Right ventricle myocardium inferior (tissue), 1 donor: ENCODE results near the gene TCERG1L. TPM values are rescaled to one million over a fixed set of nuclear protein-coding genes. Genes with fewer than 3 reads are reported as not detected.

Experiments used
- ATAC-seq: fragments of 200-7000 bp; cut with Tn5 transposase; one replicate; pipeline ENCODE4 v1.9.1; 2020; ENCODE audit warnings: mild to moderate bottlenecking, moderate library complexity
- DNase-seq: peaks from one replicate; pipeline ENCODE4 v3.0.0; 2021; ENCODE audit errors: missing footprints
- intact Hi-C: fragments of 100-400 bp; cut with DNase I; formaldehyde crosslinking; loops from one replicate; pipeline ENCODE4 v1.11.0; 2022
- total RNA-seq: library from RNA; stranded (reverse); fragmentation: NEBNext Ultra II Directional; extraction: Animal tissue kit (Norgen Biotek cat#: 25700); gene quantifications from one replicate; pipeline ENCODE4 v1.2.1, GENCODE V29; 2021
- donor health status: DM: no; HTN: yes; CAD: no; lungs with severe emphysema.

Gene TCERG1L
- total RNA-seq, 1 donor from 2014 or later = not detected

DNA sequence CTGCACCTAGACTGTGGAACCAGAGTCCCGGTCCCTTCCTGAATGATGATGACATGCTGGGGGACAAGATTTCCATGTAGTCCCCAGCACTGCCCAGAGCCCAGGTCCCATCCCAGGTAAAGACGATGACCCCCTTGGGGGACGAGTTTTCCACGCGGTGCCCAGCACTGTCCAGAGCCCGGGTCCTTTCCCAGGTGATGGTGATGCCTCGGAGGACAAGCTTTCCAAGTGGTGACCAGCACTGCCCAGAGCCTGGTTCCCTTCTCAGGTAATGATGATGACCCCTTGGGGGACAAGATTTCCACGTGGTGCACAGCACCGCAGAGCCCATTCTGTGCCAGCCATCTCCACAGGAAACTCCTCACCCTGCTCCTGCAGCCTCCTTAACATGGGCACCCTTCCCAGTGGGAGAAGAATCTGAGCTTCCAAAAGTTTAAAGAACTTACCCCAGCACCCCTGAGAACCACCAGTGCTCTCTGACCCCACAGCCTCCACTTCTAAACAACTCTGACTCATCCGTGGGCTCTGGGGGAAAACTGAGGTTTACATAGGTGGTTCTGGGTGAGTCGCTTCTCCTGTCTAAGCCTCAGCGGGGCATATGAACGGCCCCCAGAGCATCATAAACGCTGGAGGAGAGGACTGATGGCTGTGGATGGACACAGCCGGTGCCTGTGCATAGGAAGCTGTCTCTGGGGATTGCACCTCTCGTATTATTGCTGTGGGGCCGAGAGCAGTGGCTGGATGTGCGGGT, 233.2 kb downstream of the TCERG1L start:
- ATAC-seq (no peak), DNase-seq (peak; percentile 17)
- intact Hi-C loops = no loop called here

DNA sequence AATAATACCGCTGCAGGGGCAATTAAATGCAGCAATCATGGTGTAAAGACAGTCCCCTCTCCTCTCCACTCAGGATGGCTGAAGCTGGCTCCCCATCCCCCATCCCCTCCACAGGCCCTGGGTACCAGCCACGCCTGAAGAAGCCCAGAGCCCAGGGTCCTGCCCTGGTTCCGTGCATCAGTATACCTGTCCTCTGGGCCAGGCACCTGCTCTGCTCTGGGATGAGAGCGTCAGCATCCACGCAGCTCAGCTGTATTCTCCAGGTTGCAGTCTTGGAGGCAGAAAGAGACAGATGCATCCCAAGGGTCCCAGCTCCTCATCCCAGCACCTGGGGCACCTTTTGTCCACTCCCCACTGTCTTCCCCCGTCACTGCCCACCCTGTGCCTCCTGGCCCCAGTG, 233.8 kb downstream of the TCERG1L start:
- intact Hi-C loops = no loop called here
- ATAC-seq = no peak
- peak; percentile 28 for DNase-seq

DNA sequence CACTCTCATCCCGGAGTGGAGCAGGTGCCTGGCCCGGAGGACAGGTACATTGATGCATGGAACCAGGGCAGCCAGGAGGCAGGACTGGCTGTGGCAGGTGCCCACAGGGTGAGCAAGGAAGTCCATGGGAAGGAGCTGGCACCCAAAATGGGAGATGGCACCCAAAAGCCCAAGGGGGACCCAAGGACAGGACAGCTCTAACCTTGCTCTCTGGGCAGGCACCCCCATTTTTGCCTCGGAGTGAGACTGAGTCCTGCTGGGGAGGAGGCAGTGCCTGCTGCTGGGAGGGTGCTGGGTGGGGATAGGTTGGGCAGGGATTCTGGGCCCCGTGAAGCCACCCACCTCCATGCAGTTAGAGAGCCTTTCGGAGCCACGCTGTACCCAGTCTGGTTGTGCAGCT, 234.5 kb downstream of the TCERG1L start:
- no peak for ATAC-seq
- intact Hi-C loops = no loop called here
- DNase-seq = peak; percentile 32

DNA sequence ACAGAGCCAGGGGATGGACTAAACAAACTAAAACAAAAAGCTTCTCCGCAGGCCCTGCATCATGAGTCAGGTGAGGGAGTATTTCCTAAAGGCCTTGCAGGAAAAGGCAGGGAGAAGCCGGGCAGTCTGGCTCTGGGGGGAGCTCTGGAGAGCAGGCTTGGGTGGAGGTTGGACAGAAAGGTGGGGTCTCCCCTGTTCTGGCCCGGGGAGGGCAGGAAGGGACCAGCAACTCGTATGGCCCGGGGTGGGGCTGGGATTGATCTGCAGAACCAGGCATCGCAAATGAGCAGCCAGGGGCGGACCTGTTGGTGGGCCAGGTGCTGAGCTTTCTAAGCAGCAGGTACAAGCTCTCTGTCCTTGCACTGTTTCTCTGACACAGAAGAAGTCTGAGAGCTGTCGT, 235.2 kb downstream of the TCERG1L start:
- ATAC-seq = no peak

DNA sequence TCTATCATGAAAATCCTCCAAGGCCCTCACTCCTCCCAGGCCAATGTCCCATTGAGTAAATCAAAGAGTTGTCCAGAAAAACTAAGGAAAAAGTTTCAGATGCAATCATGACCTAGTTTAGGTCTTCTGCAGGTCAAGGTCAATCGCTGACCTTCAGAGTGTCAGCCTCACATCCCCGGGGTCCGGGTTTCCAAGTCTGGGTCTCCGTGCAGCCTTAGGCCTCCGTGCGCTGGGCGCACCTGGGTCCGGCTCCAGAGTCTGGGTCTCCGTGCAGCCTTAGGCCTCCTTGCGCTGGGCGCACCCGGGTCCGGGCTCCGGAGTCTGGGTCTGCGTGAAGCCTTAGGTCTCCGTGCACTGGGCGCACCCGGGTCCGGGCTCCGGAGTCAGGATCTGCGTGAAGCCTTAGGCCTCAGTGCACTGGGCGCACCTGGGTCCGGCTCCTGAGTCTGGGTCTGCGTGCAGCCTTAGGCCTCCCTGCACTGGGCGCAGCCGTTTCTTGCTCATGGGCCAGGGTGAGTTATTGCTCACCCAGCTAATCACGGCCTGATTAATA, 236.2 kb downstream of the TCERG1L start:
- no peak for ATAC-seq
- intact Hi-C loops = no loop called here
- peak; percentile 43 for DNase-seq

More for the DNA sequence above, 235.2 kb downstream of the TCERG1L start:
- peak; percentile 31 for DNase-seq
- intact Hi-C loops = no loop called here

DNA sequence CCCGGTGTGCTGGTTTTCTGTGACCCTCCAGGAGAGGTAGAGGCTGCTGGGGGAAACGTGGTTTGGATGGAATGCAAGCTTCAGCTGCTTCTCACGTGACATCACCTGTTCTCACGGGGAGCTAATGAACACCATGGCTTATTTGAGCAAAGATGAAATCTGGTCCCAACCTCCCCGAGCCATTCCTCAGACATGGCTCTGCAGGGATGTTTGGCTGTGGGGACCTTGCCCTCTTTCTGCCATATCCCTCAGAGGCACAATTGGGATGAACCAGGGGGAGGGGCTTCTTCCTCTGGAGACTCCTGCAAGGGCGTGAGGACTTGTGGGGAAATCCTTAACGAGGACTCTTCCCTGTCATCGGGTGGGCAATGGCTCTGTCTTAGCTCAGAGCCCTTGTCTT, 236.8 kb downstream of the TCERG1L start:
- DNase-seq (peak; percentile 9), ATAC-seq (no peak)
- intact Hi-C loops = no loop called here

DNA sequence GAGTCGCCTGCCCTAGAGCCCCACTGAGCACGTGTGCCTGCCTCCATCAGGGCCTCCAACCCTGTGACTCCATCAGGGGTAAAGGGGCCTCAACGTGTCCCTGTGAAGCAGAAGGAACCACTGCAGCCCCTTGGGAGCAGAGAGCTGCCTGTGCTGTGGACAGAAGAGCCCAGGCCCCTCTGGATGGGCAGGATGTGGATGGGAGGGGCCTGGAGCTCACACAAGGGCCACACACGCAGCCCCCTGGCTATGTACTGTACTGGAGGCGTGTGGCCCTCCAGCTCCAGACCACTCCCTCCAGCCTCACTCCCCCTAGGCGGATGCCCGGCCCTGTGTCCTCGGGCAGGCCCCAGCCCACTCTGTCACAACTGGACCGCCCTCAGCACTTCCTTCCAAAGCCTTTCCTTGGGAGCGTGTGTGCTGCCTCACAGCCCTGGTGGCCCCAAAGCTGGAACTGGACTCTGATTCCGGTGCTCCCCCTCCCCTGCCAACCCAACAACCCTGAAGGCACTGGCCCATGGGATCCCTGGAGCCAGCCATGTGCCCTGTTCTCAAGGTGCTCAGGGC, 238.0 kb downstream of the TCERG1L start:
- ATAC-seq (no peak), DNase-seq (peak; percentile 56)
- intact Hi-C loops = no loop called here

DNA sequence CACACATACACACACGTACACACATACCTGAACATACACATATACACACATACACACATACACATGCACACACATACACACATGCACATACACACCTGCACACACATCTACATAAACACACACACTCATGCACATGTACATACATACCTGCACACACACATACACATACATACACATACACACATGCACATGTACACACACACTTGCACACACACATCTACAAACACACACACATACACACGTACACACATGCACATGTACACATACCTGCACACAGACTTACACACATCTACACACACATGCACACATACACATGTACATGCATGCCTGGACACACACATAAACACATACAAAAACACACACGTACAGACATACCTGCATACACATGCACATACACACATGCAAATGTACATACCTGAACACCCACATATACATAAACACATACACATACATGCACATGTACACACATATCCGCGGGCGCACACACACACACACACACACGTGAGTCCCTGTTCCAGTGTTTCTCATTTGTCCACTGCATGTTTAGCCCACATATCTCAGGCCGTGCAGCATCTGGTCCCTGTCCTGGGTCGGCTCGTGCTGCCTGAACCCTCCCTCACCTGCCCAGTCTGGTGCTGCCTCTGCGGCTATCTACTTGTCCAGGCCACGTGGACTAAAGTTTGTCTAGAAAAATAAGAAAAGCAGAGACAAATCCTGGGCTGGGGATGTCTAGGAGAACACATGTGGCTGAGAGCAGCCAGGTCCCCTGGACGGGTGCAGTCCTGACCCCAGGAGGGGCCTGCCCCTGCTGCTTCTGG, 238.7 kb downstream of the TCERG1L start:
- DNase-seq = peak; percentile 58
- intact Hi-C loops = no loop called here
- no peak for ATAC-seq

DNA sequence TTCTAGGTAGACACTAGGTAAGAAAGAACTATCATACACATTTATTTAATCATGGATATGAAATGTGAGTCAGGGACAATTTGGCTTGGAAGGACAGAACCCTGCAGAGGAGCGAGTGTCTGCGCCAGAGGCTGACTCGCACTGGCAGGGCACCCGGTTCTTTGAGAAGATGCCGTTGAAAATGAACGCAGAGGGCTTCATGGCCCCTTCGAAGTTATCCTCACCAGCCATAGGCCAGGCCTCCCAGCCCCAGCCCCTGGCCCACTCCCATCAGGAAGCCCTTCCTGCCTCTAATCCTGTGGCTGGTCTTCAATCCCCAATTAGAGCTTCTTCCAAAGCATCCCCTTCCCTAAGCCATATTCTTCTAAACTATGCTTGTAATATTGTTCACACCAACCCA, 239.8 kb downstream of the TCERG1L start:
- DNase-seq (no peak), ATAC-seq (no peak)
- intact Hi-C loops = no loop called here

DNA sequence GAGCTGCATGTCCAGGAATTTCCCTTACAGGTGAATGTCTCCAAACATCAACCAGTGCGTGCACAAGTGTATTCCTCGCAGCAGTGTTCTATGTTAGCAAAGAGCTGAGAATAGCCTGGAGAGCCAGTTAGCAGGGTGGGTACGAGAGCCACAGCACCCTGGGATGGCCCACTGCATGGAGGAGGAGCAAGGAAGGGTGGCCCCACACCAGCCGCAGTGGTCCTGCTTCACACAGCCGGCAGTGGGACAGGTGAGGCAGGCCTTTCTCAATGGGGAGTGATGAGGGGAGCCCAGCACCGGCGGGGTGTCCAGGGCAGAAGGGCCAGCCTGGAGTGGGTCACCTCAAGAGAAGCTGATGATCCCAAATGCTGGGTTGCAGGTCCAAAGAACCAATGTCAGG, 240.7 kb downstream of the TCERG1L start:
- peak; percentile 18 for DNase-seq
- intact Hi-C loops = no loop called here

DNA sequence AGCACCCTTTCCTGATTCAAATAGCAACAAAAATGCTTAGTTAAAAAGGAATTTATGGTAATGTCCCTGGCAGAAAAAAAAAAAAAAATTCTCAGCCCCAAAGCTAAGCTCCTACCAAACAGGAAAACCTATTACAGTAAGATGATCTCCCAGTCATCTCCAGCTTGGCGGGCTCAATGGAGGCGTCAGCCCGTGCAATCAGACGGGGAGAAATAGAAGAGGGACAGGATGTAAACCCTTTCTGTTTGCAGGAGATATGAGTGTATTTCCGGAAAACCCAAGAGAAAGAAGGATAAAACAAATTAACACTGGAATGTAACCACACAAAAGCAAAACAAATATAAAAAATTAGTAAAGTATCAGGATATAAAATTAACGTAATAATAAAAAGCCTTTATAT, 242.8 kb downstream of the TCERG1L start:
- no peak for ATAC-seq
- intact Hi-C loops = no loop called here
- DNase-seq = peak; percentile 7

More for the DNA sequence above, 240.7 kb downstream of the TCERG1L start:
- no peak for ATAC-seq

DNA sequence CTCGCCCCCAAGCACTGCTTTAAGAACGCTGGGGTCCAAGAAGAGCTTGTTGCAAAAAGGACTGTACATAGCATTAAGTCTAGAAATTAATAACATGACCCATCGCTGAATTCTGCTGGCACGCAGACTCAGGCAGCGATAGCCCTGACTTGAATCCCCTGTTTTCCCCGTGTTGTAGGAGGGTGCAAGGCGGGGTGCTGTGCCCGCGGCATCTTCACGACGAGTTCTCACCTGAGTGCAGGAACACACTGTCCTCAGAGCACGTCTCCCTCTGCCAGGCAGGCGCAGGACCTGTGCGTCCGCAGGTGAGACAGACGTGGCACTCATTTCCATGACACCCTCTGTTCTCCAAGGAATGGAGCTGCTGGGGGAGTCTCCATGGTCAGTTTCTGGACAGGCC, 243.2 kb downstream of the TCERG1L start:
- ATAC-seq = no peak
- DNase-seq = peak; percentile 25
- intact Hi-C loops = no loop called here

DNA sequence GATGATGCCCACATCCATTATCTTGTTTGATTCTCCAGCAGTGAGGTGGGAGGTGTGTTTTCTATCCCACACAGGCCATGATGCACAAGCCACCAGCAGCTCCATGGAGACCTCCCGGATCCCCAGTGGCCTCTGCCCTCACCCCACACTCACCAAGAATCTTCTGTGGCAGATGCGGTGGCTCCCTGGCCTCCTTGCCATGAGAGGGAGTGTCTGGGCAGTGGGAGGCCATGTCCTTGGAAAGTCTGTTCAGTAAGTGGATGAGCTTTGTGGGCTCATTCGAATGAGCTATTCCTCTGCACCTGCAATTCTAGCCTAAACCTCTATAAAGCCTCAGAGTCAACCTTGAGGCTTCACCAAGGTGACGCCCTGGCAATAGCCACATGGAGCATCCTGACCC, 243.8 kb downstream of the TCERG1L start:
- ATAC-seq (no peak), DNase-seq (peak; percentile 7)
- intact Hi-C loops = no loop called here

DNA sequence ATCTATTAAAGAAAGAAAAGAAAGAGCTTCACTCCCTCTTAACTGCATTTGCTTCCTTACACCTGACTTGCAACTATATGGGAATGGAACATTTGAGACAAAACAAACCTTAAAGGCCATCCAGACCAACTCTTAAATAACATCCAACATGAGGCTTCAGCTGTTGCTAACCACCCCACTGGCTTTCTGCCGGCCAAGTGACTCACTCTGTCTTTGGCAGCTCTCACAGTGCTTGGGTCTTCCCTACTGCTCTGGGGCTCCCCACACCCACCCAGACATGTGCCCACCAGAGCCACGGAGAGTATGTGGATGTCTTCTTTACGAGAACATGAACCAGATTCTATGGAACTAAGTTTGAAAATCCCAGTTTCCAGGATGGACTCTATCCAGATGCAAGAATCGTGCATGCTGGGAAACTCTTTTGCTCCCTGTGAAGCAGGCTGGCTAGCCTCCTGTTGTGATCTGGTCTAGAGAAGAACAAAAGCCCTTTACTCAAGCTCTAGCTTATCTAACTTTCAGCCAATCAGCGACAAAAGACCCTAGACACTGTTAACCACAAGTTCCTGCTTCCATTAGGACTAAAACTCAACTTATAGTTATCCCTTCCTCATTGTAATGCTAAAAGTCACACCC, 245.7 kb downstream of the TCERG1L start:
- intact Hi-C loops = no loop called here
- ATAC-seq (no peak), DNase-seq (peak; percentile 62)

DNA sequence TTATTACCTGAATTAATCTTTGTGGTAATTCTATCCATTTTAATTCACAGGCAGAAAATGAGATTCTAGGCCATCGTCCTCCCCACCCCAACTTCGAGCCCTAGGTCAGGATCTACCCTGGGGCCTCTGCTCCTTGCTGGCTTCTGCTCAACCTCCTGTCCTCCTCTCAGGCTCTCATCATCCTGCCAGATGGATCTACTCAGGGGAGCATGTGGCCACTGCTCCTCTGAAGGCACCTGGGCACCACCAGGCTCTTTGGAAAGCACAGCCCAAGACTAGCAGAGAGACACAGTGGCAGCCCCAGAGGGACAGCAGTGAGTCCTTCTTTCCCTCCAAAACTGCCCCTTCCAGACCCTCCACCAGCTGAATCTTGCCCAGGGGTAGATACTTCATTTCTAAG, 248.2 kb downstream of the TCERG1L start:
- intact Hi-C loops = no loop called here
- DNase-seq = peak; percentile 16

DNA sequence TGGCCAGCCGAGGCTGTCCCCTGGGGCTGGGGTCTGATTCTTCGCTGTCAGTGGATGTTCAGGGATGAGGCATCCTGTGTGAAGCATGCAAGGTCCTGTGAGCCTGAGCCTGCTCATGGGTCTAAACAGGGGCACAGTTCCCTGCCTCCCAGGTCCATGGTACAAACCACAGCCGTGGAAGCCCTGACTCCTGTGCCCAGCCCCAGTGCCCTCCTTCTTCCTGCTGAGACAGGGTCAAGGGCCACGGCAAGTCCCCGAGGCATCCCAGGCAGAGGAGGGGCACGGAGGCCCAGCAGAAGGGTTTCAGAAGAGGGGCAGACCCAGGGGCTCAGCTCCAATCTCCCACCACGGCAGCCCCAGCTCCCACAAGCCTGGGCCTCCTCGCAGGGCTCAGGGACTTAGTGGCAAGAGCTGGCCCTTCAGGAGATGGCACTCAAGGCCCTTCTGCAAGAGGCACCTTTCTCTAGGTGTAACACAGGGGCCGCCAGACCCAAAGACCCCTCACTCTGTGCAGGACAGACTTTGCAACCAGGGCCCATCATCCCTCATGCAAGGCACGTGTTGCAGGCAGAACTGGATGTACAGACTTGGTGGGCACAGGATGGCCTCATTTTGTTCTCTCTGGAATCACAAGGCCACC, 248.8 kb downstream of the TCERG1L start:
- DNase-seq = peak; percentile 4
- no peak for ATAC-seq
- intact Hi-C loops = no loop called here

More for the DNA sequence above, 248.2 kb downstream of the TCERG1L start:
- ATAC-seq = no peak

DNA sequence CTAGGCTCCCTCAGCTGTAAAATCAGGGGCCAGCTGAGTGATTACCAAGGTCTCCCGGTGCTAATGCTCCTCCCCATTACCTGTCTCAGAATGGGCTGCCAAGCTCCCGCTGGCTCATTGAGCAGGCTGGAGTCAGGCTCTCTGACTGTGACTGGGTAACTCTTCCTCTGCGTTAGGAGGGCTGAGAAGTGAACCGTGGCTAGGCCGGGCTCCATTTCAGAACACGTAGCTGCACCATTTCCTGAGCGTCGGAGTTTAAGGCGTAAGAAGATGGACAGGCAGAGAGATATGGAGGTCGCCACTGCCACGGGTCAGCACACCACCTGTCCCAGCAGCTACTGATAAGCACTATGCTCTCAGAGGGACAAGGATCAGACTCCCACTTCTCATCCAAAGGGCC, 250.3 kb downstream of the TCERG1L start:
- intact Hi-C loops = no loop called here
- peak; percentile 46 for DNase-seq
- no peak for ATAC-seq

DNA sequence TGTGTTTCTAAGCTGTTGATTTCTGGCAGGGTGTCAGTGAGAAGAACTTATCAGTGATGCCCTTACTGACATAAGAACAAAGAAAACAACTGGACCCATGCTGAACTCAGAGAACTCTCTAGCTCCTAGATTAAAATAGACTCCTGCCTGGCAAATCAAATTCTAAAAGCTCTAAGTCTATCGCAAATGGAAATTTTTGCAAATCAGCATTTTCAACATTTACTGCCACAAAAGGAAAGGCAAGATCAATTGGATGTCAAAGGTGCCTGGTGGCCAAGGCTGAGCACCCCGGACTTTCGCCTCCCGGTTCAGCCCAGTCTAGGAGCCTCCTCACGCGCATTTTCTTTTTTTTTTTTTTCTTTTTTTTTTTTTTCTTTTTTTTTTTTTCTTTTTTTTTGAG, 251.6 kb downstream of the TCERG1L start:
- ATAC-seq (no peak), DNase-seq (no peak)
- intact Hi-C loops = no loop called here

DNA sequence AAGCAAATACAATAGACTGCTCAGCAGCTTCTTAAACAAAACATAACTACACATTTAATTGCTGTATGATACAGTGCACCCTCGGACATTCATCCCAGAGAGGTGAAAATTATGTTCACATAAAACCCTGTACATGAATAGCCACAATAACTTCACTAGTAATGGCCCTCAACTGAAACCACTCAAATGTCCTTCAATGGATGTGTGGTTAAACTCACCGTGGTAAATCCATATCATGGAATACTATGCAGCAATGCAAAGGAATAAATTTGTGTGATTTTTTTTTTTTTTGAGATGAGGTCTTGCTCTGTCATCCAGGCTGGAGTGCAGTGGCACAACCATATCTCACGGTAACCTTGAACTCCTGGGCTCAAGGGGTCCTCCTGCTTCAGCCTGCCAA, 252.7 kb downstream of the TCERG1L start:
- no peak for DNase-seq
- ATAC-seq = no peak
- intact Hi-C loops = no loop called here
